GM18873 (cell line): ENCODE data around the gene HOMER2.
"Not testable (repeated sequence)": the region's sequence is repeated elsewhere in the genome, so short reads cannot be mapped to it uniquely, and the experiment has no call there.

Source experiments
- ATAC-seq: cut with Tn5 transposase; IDR thresholded peaks from one replicate; pipeline ENCODE4 v1.9.1; 2021; ENCODE audit warnings: mild to moderate bottlenecking, moderate library complexity, moderate number of reproducible peaks; ENCODE audit not compliant: unreplicated experiment, low FRiP score

HOMER2 gene

DNA sequence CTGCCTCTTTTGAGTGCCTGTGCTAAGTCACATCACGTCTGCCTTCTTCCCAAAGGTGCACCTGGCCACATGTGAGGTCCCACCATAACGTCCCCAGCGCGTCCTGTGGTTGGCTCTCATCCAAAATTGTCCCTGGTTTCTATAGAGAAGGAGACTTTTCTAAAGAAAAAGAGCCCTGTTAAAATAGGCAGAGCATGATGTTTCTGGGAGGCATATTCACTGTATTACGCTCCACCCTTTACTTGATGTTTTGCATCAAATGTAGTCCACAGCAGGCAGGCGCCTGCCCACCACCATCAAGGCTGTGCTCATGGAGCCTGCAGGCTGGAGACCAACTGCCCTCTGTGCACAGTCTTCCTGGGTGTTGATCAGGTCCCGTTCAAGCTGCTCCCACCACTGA, 106.8 kb downstream of the HOMER2 start:
- ATAC-seq: no peak

DNA sequence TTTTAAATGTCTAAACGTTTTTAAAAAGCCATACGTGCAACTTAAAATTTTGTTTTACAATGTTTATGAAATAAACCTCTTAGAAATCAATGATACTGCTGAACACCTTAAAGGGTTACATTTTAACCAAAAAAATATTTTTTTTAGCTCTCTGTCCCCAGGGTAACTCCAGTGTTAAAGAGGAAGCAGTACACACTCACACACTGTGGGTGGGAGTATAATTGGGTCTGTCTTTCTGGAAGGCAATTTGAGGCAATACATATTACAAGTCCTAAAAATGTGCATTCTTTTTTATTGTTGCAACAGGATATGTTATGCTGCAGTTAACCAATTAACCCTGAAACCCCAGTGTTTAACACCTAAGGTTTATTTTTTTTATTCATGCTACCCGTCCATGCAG, 109.0 kb downstream of the HOMER2 start:
- ATAC-seq: no peak

DNA sequence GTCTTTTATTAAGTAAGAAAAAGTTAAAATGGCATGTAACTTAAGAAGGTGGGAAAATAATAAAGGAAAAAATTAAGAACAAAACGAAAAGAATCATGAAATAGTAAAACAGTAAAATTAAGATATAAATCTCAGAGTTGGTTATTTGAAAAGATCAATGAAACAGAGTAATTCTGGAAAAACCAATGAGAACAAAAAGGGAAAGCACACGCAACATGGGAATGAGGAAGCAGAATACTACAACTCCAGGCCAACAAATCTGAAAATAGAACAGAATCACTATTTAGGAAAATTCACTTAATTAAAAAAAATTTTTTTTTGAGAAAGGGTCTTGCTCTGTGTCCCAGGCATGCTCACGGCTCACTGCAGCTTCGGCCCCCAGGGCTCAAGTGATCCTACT, 112.4 kb downstream of the HOMER2 start:
- no peak for ATAC-seq

DNA sequence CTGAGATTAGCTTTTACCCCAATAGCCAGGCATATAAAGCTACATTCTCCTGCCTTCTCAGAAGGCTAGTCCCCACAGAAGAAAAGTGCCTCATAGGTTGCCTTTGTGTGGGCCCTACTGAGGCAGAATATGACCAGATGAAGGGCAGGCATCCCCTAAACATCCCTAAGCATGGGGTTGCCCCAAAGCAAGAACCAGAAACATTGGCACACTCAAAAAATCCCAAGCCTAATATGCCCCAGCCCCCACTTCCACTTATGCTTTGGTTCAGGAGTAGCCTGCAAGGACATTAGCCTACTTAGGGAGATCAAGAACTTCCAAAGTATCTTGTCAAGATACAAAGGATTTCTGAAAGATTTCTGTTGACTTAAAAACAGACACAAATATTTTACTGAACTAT, 113.4 kb downstream of the HOMER2 start:
- ATAC-seq: no peak

DNA sequence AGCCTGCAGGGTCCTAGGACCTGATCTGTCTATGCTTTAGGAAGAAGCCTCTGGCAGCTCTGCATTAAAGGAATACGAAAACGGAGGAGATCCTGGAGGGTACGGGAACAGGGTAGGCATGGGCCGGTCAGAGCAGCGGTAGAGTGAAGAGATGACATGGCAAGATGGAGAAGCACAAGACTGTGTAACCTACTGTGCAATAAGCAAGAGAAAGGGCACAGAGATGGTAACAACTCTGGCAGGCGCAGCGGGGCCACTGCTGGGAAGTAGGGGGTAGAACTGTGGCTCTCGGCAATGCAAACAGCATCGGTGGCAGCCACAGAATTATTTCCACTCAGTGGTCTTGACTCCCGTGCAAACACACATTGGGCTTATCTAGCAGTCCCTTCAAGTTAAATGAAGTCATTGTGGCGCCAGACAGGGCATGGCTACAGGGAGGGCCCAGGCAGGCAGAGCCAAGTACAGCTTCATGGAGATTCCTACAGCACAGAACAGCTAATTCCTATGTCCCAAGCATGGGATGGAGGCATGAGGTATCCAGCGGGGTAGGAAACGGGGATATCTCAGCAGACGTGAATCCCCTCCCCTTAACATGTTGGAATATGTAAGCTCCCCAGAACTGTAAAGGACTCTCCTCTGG, 114.3 kb downstream of the HOMER2 start:
- no peak for ATAC-seq

DNA sequence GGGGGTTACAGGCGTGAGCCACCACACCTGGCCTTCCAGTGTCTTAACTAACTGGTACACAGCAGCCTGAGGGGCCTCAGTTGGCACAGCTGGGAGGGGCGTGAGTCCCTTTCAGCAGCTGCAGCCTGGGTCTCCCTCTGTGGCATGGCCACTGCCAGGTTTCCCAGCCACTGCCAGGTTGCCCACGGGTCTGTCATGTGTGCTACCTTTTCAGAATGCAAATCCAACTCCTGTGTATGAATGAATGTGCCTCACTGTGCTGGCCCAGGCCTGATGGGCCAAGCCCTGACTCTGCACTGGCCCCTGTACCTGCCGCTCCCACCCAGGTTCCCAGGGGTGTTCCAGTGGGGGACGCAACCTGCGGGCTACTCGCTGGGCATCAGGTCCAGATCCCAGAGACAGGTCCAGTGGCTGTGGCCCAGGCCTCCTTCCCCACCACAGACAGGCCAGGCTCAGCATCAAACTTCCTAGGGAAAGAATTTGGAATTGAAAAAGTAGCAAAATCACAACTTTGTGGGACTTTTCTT, 117.1 kb downstream of the HOMER2 start:
- no peak for ATAC-seq

DNA sequence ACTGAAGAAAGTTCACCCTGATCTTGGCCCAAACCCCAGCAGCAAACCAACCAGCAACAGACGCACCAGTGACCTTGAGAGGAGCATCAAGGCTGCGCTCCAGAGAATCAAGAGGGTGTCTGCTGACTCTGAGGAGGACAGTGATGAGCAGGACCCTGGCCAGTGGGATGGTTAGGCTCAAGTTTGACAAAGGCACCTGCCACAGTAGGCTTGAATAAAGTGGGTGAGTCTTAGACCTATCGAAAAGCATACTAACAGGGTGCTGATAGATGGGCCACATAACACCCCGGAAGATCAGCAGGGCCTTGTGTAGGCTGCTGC, 119.2 kb downstream of the HOMER2 start:
- ATAC-seq: no peak

DNA sequence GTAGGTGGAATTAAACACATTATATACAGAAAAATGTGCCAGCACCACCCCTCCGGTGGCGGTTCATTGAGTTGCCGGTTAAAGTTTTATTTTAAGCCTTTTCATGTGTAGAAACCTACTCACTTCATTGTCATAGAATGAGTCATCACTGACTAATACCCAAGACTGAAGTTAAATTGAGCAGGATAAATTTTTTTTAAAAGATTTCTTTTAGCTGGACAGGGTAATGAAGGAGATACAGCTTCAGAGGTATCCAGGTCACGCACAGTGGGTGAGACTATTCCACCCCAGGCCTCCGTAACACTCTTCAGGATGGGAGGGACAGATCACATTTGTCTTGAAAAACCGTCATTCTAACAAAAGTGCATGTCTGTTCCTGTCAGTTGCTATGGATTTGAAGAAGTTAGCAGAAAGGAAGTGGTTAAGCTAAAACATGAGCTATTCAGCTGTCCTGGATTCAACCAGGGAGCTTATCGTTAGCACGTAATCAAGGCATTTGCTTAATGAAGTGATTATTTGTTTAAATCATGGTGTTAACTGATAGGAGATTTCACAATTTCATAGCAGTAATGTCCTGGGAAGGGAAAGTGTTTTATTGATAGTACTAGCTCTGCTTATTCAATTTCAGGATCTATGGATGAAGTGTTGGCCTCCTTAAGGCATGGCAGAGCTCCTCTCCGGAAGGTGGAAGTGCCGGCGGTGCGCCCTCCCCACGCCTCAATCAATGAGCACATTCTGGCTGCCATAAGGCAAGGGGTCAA, 119.7 kb downstream of the HOMER2 start:
- peak; percentile 70 for ATAC-seq

DNA sequence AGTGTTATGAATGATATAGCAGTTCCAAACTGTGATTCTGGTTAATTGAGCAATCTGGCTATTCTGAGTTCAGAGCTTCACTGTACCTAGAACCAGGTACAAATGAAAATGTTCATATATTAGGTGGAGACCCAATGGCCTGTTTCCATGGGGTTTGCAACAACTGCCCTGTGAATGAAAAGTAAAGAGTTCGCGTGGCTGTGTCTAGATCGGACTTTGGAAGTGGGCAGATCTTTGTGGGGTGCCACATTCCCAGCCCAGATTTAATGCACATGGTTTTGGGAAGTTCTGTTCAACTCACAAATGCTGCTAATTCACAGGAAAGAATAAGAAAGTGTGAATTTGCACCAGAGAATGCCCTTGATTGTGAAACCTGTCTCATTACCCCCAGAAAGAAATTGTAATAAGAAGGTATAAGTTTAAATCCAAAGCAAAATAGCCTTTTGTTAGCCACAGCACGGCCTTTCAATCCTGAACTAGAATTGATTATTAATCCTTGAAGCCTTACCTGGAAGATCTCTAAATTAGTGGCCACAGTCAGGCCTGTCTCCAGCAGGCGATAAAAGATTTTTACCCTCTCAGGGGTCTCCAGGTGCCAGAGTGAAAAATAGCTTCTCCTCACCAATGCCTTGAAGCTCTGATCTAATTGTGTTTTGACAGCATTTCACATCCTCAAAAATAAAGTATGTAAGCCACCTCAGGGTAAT, 120.5 kb downstream of the HOMER2 start:
- ATAC-seq: no peak

DNA sequence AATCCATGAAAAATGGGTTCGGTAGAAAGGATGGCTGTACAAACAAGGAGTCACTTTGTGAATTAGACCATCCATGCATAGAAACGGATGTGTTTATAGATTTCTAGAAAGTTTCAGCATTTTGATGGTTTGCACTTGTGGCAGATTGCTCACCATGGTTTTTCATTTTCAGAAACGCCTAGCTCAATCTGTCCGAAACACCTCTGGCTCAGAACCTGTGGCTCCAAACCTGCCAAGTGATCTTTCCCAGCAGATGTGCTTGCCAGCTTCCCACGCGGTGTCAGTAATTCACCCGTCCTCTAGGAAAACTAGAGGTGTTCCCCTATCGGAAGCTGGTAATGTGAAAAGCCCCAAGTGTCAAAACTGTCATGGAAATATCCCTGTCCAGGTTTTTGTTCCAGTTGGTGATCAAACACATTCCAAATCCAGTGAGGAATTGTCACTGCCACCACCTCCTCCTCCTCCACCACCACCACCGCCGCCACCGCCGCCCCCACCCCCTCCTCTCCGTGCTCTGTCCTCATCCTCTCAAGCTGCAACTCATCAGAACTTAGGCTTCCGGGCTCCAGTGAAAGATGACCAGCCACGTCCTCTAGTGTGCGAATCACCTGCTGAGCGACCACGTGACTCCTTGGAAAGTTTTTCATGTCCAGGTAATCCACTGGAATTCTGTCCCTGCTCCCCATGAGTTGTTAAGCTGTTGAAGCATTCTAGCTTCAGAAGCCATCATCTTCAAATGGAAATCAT, 121.9 kb downstream of the HOMER2 start:
- no peak for ATAC-seq

DNA sequence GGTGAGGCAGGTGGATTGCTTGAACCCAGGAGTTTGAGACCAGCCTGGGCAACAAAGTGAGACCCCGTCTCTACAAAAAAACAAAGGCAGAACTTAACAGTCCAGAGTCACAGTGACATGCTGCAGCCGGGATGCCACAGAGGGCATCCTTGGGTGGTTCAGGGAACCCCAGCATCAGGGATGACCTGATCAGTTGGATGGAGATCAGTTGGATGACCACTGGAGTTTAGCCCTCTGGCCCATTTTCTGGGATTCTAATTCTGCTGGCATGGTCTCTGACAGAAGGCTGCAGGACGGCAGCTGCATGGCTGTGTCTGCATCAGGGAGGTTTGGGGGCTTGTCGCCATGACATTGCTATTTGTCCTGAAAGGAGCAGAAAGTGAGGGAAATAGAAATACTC, 123.3 kb downstream of the HOMER2 start:
- no peak for ATAC-seq

DNA sequence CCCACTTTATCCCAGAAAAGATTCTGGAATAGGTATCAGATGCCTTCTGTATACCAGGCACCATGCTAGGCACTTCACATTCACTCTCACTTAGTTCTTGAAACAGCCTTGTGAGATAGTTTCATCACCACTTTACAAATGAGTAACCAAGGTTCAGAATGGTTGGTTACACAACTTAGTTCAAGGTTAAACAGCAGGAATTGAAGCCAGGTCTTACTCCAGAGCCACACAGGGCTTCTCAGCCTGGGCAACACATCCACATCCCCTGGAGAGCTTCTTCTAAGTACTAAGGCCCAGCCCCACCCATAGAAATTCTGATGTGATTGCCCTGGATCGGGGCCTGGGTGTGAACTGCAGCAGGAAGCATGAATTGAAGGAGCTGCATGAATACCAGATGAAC, 124.4 kb downstream of the HOMER2 start:
- no peak for ATAC-seq

DNA sequence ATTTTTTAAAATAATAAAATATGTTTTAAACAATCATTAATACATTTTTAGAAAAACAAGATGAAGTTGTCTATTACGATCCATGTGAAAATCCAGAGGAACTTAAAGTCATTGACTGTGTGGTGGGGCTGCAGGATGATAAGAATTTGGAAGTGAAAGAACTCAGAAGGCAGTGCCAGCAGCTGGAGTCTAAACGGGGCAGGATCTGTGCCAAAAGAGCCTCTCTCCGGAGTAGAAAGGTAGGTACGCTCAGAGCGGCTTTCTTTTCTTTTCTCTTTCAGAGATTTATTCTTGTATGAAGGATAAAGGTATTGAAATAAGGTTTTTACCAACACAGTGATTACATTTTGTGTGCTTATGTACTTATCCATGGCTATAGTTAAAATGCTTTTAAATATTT, 129.5 kb downstream of the HOMER2 start:
- ATAC-seq: no peak

DNA sequence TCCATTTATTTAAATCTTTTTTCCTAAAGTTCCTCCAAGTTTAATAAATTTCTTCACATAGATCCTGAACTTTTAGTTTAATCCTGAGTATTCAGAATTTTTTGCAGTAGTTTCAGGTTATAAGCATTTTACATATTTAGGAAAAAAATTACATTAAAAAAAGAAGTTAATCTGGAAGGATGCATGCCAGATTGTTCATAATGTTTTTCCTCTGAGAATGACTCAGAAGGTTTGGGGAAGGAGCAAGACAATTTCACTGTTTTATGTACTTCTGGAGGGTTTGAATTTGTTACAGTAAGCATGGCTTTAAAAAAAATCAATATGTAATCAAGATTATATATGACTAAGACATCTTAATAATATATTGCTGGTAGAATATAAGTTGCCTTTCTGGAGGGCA, 130.7 kb downstream of the HOMER2 start:
- ATAC-seq: not testable (repeated sequence)

DNA sequence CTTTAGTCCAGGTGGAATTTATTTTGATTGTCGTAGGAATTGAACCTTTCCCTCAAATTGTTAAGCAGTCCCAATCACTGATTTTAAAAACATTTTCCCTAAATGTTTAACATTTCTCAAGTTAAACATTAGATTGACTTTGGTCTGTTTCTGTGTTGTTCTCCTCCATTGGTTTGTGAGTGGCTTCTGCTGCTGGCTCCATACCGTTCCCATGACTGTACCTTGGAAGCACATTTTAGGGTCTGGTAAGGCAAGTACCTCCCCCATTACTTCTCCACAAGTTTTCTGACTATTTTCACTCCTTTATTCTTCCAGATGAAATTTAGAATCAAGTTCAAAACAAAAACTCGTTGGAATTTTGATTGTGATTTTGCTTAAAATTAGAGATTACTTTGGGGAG, 131.1 kb downstream of the HOMER2 start:
- not testable (repeated sequence) for ATAC-seq

DNA sequence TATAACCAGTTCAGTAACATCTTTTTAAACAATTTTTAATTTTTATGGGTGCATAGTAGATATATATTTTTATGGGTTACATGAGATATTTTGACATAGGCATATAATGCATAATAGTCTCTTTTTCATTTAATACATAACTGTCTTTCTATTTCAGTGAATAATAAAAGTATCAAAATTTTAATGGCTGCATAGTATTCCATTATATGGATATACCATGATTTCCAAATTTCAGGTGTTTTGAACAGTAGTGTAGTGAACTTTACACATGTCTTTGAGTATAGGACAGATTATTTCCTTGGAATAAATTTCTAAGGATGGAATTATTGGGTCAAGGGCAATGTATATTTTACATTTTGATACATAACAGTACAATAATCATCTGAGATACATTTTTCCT, 132.4 kb downstream of the HOMER2 start:
- ATAC-seq: no peak

DNA sequence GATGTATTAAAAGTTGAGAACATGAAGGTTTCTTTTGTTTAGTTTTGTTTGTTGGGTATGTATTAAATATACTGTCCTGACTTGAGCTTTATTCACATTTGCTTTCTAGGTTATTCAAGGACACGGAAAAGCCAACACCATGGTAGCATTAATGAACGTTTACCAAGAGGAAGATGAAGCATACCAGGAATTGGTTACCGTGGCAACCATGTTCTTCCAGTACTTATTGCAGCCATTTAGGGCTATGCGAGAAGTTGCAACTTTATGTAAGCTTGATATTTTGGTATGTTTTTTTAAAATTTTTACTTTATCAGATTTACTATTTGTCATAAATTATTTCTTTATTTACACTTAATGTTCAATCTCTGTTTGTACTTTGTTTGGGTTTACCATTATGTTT, 139.5 kb downstream of the HOMER2 start:
- no peak for ATAC-seq

DNA sequence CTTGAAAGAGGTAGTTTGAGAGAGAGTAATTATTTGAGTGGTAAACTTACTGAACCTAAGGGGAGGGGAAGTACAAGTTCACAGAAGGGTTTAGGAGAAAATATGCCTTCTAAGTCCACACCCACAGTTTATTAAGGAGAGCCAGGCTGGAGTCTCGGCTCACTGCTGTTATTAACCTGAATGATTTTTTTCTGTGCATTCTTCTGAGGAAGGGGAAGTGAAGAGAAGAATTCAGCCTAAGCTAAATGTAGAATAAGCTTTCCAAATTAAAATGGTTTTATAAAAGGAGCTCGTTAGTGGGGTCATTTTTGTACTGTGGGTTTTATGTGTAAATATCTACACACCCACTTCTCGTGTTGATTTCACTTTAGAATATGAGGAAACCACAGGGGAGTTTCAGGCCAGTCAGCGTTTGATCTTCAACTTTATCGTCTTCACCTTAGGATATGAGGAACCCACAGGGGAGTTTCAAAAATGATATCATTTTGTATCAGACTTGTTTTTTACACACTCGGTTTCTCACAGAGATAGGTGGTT, 141.6 kb downstream of the HOMER2 start:
- ATAC-seq: no peak

DNA sequence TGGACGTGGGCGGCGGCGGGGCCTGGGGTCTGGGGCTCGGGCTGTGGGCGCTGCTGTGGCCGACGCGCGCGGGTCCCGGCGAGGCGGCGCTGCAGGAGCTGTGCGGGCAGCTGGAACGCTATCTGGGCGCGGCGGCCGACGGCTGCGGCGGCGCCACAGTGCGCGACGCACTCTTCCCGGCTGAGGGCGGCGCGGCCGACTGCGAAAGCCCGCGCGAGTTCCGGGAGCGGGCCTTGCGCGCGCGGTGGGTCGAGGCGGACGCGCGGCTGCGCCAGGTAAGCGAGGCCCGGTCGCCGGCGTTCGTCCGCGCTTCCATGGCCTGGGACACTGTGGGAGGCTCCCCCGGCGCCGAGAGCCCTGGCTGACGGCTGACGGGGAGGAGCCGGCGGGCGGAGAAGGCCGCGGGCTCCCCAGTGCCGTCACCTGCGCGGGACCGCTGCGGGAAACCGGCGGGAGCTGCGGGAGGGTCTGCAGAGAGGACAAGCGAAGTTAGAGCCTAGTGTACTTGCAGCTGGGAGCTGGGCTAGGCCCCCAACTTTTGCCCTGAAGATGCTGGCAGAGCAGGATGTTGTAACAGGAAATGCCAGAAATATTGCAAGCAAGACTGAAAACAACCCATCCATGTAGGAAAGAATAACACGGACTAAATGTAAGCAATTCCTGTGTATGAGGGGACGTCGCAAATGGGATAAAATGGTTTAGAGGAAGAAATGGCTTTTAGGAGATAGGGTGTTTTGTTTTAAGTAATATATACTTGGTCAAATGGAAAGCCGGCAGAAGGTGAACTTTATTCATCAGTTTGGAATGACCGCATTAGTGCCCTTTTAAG, 142.2 kb downstream of the HOMER2 start:
- peak; percentile 2 for ATAC-seq
